MM.1S (cell line): Measurements from ENCODE around the gene RAP2C.

ENCODE experiments used
- DNase-seq: peaks from one replicate; pipeline ENCODE4 v3.0.0-alpha.2; 2015
- H2AFZ ChIP-seq: fragments of 300-600 bp; sonication (generic); 2 replicates; pipeline ENCODE4 v1.6.0; 2016; ENCODE audit warnings: antibody characterized with exemption, low read length
- H3F3A ChIP-seq: fragments of 300-600 bp; sonication (generic); 2 replicates; pipeline ENCODE4 v1.6.1; 2016; ENCODE audit warnings: mild to moderate bottlenecking, antibody characterized with exemption, low read length, moderate library complexity, mixed read lengths; ENCODE audit not compliant: insufficient read depth
- H3K27ac ChIP-seq: fragments of 300-600 bp; sonication (generic); 2 replicates; pipeline ENCODE4 v1.5.1; 2016; ENCODE audit warnings: mild to moderate bottlenecking, low read length
- H3K27me3 ChIP-seq: fragments of 300-600 bp; sonication (generic); replicated peaks from 2 replicates; pipeline ENCODE4 v1.6.0; 2016; ENCODE audit warnings: low read length; ENCODE audit not compliant: insufficient read depth
- H3K36me3 ChIP-seq: fragments of 300-600 bp; sonication (generic); replicated peaks from 2 replicates; pipeline ENCODE4 v1.6.1; 2016; ENCODE audit warnings: mild to moderate bottlenecking, low read length, mixed read lengths; ENCODE audit not compliant: insufficient read depth
- H3K4me1 ChIP-seq: fragments of 300-600 bp; sonication (generic); 2 replicates; pipeline ENCODE4 v1.6.1; 2016; ENCODE audit warnings: low read length, mixed read lengths
- H3K4me2 ChIP-seq: fragments of 300-600 bp; sonication (generic); 2 replicates; pipeline ENCODE4 v1.6.0; 2016; ENCODE audit warnings: low read depth, low read length
- H3K4me3 ChIP-seq: fragments of 300-600 bp; sonication (generic); 2 replicates; pipeline ENCODE4 v1.5.1; 2016; ENCODE audit warnings: low read length, mixed read lengths
- H3K79me2 ChIP-seq: fragments of 300-600 bp; sonication (generic); 2 replicates; pipeline ENCODE4 v1.6.1; 2016; ENCODE audit warnings: mixed run types, low read length, mixed read lengths
- H3K9ac ChIP-seq: fragments of 300-600 bp; sonication (generic); 2 replicates; pipeline ENCODE4 v1.6.1; 2016; ENCODE audit warnings: low read length, mixed read lengths
- H3K9me2 ChIP-seq: fragments of 300-600 bp; sonication (generic); replicated peaks from 2 replicates; pipeline ENCODE4 v1.6.1; 2016; ENCODE audit warnings: mild to moderate bottlenecking, low read length, mixed read lengths; ENCODE audit not compliant: insufficient read depth
- H3K9me3 ChIP-seq: fragments of 300-600 bp; sonication (generic); replicated peaks from 2 replicates; pipeline ENCODE4 v1.6.1; 2016; ENCODE audit warnings: mild to moderate bottlenecking, low read length, mixed read lengths; ENCODE audit not compliant: insufficient read depth
- H4K20me1 ChIP-seq: fragments of 300-600 bp; sonication (generic); 2 replicates; pipeline ENCODE4 v1.6.1; 2016; ENCODE audit warnings: mild to moderate bottlenecking, low read length, moderate library complexity, mixed read lengths; ENCODE audit not compliant: insufficient read depth
- EZH2 ChIP-seq: fragments of 300-600 bp; sonication (generic); optimal IDR thresholded peaks from 2 replicates; pipeline ENCODE3; 2017; ENCODE audit warnings: low read depth, mild to moderate bottlenecking, antibody characterized with exemption, low read length, mixed read lengths
- EZH2phosphoT487 ChIP-seq: fragments of 300-600 bp; sonication (generic); IDR thresholded peaks from 2 replicates; pipeline ENCODE4 v1.6.1; 2018; ENCODE audit warnings: antibody characterized with exemption, low read length
- TF ChIP-seq, protein P1 (sequence below): fragments of 300-600 bp; sonication (generic); IDR thresholded peaks from 2 replicates; pipeline ENCODE4 v1.5.1; 2016; ENCODE audit warnings: antibody characterized with exemption, low read length, mixed read lengths

Gene RAP2C

DNA sequence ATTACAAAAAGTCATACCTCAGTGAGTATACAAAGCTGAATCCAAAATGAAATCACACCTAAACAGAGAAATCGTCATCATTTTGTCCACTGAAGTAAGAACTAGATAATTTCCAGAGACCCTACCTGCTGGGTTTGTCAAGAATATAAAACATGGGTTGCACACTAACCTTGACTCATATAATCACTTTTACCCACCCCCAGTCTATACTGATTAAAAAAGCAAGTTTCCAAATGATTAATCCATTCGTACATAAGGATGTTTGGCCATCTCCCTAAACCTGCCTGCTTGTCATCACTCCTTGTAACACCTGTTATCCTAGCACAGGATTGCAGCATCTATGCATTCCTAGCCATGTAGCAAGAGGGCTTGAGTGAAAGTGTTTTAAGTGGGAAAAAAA, 4.7 kb downstream of the RAP2C start:
- TF ChIP-seq EZH2phosphoT487 (no peak), EZH2 (no peak)
- TF ChIP-seq, protein P1, sequence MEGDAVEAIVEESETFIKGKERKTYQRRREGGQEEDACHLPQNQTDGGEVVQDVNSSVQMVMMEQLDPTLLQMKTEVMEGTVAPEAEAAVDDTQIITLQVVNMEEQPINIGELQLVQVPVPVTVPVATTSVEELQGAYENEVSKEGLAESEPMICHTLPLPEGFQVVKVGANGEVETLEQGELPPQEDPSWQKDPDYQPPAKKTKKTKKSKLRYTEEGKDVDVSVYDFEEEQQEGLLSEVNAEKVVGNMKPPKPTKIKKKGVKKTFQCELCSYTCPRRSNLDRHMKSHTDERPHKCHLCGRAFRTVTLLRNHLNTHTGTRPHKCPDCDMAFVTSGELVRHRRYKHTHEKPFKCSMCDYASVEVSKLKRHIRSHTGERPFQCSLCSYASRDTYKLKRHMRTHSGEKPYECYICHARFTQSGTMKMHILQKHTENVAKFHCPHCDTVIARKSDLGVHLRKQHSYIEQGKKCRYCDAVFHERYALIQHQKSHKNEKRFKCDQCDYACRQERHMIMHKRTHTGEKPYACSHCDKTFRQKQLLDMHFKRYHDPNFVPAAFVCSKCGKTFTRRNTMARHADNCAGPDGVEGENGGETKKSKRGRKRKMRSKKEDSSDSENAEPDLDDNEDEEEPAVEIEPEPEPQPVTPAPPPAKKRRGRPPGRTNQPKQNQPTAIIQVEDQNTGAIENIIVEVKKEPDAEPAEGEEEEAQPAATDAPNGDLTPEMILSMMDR, result no peak
- H2AFZ ChIP-seq, result no peak overlapping the region
- H3K27ac ChIP-seq, result no peak overlapping the region
- H3K9ac ChIP-seq, result no peak overlapping the region
- H3F3A ChIP-seq, result peaks cover 9% of the 10 kb centered on the region; the same call in 1 of the 2 replicates
- peaks cover 45% of the 10 kb centered on the region for H3K79me2 ChIP-seq
- no peaks in the 10 kb centered on the region for H3K9me3 ChIP-seq
- H3K4me2 ChIP-seq, result no peak overlapping the region
- no peaks in the 10 kb centered on the region for H3K27me3 ChIP-seq
- no peaks in the 10 kb centered on the region for H3K9me2 ChIP-seq
- no peak for DNase-seq
- H3K4me3 ChIP-seq, result no peak overlapping the region
- peaks cover 1% of the 10 kb centered on the region; the same call in 1 of the 2 replicates for H3K4me1 ChIP-seq
- no peaks in the 10 kb centered on the region for H4K20me1 ChIP-seq
- 0 out of 2 replicates have a peak, but pooled peaks cover 7% of the 10 kb centered on the region for H3K36me3 ChIP-seq

GRCh38 chrX:132209527-132209926, 9.7 kb downstream of the RAP2C start:
- peaks cover 22% of the 10 kb centered on the region for H3K79me2 ChIP-seq
- H2AFZ ChIP-seq, result no peak overlapping the region
- no peaks in the 10 kb centered on the region for H3K9me3 ChIP-seq
- no peak for DNase-seq
- no peak overlapping the region for H3K9ac ChIP-seq
- H3K27me3 ChIP-seq, result no peaks in the 10 kb centered on the region
- TF ChIP-seq EZH2 (no peak), EZH2phosphoT487 (no peak)
- TF ChIP-seq, protein P1, result no peak
- no peaks in the 10 kb centered on the region for H3F3A ChIP-seq
- H3K27ac ChIP-seq, result no peak overlapping the region
- peaks cover 7% of the 10 kb centered on the region; the same call in 1 of the 2 replicates for H3K36me3 ChIP-seq
- no peaks in the 10 kb centered on the region for H4K20me1 ChIP-seq
- no peaks in the 10 kb centered on the region for H3K9me2 ChIP-seq
- no peak overlapping the region for H3K4me3 ChIP-seq
- no peaks in the 10 kb centered on the region for H3K4me1 ChIP-seq
- no peak overlapping the region for H3K4me2 ChIP-seq

DNA sequence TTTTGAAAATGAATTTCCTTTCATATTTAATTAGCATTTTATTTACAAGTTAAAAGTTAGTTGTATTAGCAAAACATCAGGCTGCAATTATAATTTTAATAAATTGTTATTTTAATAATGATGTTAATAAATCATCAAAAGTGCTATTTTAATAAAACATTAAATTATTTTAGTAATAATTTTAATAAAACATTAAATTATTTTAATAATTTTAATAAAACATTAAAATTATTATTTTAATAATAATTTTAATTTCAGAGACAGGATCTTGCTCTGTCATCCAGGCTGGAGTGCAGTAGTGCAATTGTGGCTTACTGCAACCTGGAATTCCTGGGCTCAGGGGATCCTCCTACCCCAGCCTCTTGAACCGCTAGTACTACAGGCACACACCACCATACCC, 10.8 kb downstream of the RAP2C start:
- H4K20me1 ChIP-seq, result no peaks in the 10 kb centered on the region
- no peaks in the 10 kb centered on the region for H3K9me2 ChIP-seq
- no peak overlapping the region for H2AFZ ChIP-seq
- H3K4me2 ChIP-seq, result no peak overlapping the region
- no peak overlapping the region for H3K9ac ChIP-seq
- H3K9me3 ChIP-seq, result no peaks in the 10 kb centered on the region
- DNase-seq, result no peak
- TF ChIP-seq EZH2phosphoT487 (no peak), EZH2 (no peak)
- TF ChIP-seq, protein P1, result no peak
- H3K27ac ChIP-seq, result no peak overlapping the region
- no peaks in the 10 kb centered on the region for H3K4me1 ChIP-seq
- H3K36me3 ChIP-seq, result peaks cover under 1% of the 10 kb centered on the region
- H3F3A ChIP-seq, result no peaks in the 10 kb centered on the region
- peaks cover 15% of the 10 kb centered on the region for H3K79me2 ChIP-seq
- no peak overlapping the region for H3K4me3 ChIP-seq
- no peaks in the 10 kb centered on the region for H3K27me3 ChIP-seq
